ENCODE results near the gene GOLGA1. TPM values are rescaled to one million over a fixed set of nuclear protein-coding genes. Genes with fewer than 3 reads are reported as not detected.

GOLGA1 gene
- total and polyA plus RNA-seq, 10 of the 15 experiments (the other 5 are each of a cell fraction or from before 2014, with no cell fraction given), result 2.9 to 14.1 (median 8.1) TPM

- Histone ChIP-seq H3K4me2 (ENCODE audit: control insufficient read depth, insufficient read depth) (no peak overlapping the region; the same call in 1 of the 2 replicates), H4K20me1 (ENCODE audit: control insufficient read depth, insufficient read depth) (no peaks in the 10 kb centered on the region), H3K4me1 (ENCODE audit: control insufficient read depth, insufficient read depth, low read length) (peaks cover 4% of the 10 kb centered on the region; the same call in 1 of the 2 replicates), H3K27me3 (replicated peaks in 1 of 2; ENCODE audit: control insufficient read depth in 2 of 2, insufficient read depth in 2 of 2, low read length in 1 of 2) (no peaks in the 10 kb centered on the region), H2AFZ (ENCODE audit: control insufficient read depth, low read depth, low read length) (no peak overlapping the region), H3K9me3 (replicated peaks; ENCODE audit: control insufficient read depth, insufficient read depth, low read length) (no peaks in the 10 kb centered on the region), H3K79me2 (ENCODE audit: control insufficient read depth, insufficient read depth, low read length) (no peaks in the 10 kb centered on the region), H3K27ac (ENCODE audit: control insufficient read depth, insufficient read depth) (no peak overlapping the region; the same call in 1 of the 2 replicates), H3K4me3 (no peak overlapping the region), H3K9ac (ENCODE audit: control insufficient read depth, insufficient read depth, low read length) (no peak overlapping the region), H3K36me3 (ENCODE audit: control insufficient read depth in 2 of 2, insufficient read depth in 2 of 2, low read length in 1 of 2) (no peaks in the 10 kb centered on the region)
- DNase-seq (ENCODE audit: low read depth, low spot score) (no peak), ATAC-seq (peak; percentile 54; the same call in 2 of the 3 replicates), FAIRE-seq (no peak)
- RAD21 ChIA-PET (ENCODE audit: unreplicated experiment), result no interaction called here
- in situ Hi-C loops (cut with MboI), result no loop called here
- 28% methylated on average over 3 of the region's 3 CpGs for WGBS (ENCODE audit: insufficient coverage, insufficient replicate concordance, low lambda C conversion rate, missing lambda C conversion rate)
- TF ChIP-seq HCFC1 (IDR thresholded peaks at IDR 0.05; ENCODE audit: low read length), result no peak
- peak; percentile 17; the same call in 1 of the 2 replicates for TF ChIP-seq SPI1 (IDR thresholded peaks at IDR 0.05; ENCODE audit: borderline replicate concordance, insufficient read depth, low read depth, low read length)
- no peak for TF ChIP-seq ETV6 (conservative IDR thresholded peaks at IDR 0.05 in 1 of 2, IDR thresholded peaks at IDR 0.05 in 1 of 2; ENCODE audit: borderline replicate concordance in 1 of 2, low read depth in 1 of 2)
- TF ChIP-seq FOXM1 (IDR thresholded peaks at IDR 0.05; ENCODE audit: low read depth, low read length), result no peak
- SMC1A ChIA-PET (ENCODE audit: uncharacterized antibody, unreplicated experiment), result interaction anchor here (0.5 to 2.1 kb wide), 7 partner anchors 9 to 194 kb away, joined by 3 to 6 read pairs (median 3); no protein-coding TSS in a partner anchor
- intact Hi-C loops (cut with micrococcal nuclease; ENCODE audit: unreplicated experiment), result no loop called here
- POLR2A ChIA-PET, result interaction anchor here (0.7 to 1.2 kb wide), 2 partner anchors 18 to 293 kb away, joined by 3 to 6 read pairs; no protein-coding TSS in a partner anchor
- CTCF ChIA-PET, result interaction anchor here (0.7 to 1.3 kb wide), 3 partner anchors 17 to 115 kb away, joined by 3 read pairs; no protein-coding TSS in a partner anchor
- no TSS peak for BruUV-seq (replicated peaks)
Observed at GRCh38 chr9:124950050-124950718, 9.3 kb upstream of the GOLGA1 start.

GRCh38 chr9:124949387-124949786 lies 8.5 kb upstream of the GOLGA1 start:
- TF ChIP-seq RCOR1 (conservative IDR thresholded peaks at IDR 0.05; ENCODE audit: low read depth, low read length), result no peak
- no peaks in the 10 kb centered on the region for H4K20me1 ChIP-seq (ENCODE audit: control insufficient read depth, insufficient read depth)
- no TSS peak for BruUV-seq (replicated peaks)
- H3K27ac ChIP-seq (ENCODE audit: control insufficient read depth, insufficient read depth), result no peak overlapping the region
- POLR2A ChIA-PET, result interaction anchor here (1.2 kb wide), 1 partner anchor 294 kb away, joined by 3 read pairs; no protein-coding TSS in a partner anchor
- no peak overlapping the region for H3K9ac ChIP-seq (ENCODE audit: control insufficient read depth, insufficient read depth, low read length)
- no peak for DNase-seq (ENCODE audit: low read depth, low spot score)
- H3K27me3 ChIP-seq (replicated peaks in 1 of 2; ENCODE audit: control insufficient read depth in 2 of 2, insufficient read depth in 2 of 2, low read length in 1 of 2), result no peaks in the 10 kb centered on the region
- H3K9me3 ChIP-seq (replicated peaks; ENCODE audit: control insufficient read depth, insufficient read depth, low read length), result no peaks in the 10 kb centered on the region
- SMC1A ChIA-PET (ENCODE audit: uncharacterized antibody, unreplicated experiment), result interaction anchor here (0.8 to 1.1 kb wide), 2 partner anchors 16 to 17 kb away, joined by 3 read pairs; no protein-coding TSS in a partner anchor
- no peak overlapping the region for H3K4me2 ChIP-seq (ENCODE audit: control insufficient read depth, insufficient read depth)
- CTCF ChIA-PET, result interaction anchor here (1.2 kb wide), 1 partner anchor 97 kb away, joined by 3 read pairs; no protein-coding TSS in a partner anchor
- H3K36me3 ChIP-seq (ENCODE audit: control insufficient read depth in 2 of 2, insufficient read depth in 2 of 2, low read length in 1 of 2), result no peaks in the 10 kb centered on the region
- in situ Hi-C loops (cut with MboI), result no loop called here
- no peak for ATAC-seq
- RAD21 ChIA-PET (ENCODE audit: unreplicated experiment), result no interaction called here
- peaks cover 4% of the 10 kb centered on the region; the same call in 1 of the 2 replicates for H3K4me1 ChIP-seq (ENCODE audit: control insufficient read depth, insufficient read depth, low read length)
- H2AFZ ChIP-seq (ENCODE audit: control insufficient read depth, low read depth, low read length), result no peak overlapping the region
- no peak overlapping the region for H3K4me3 ChIP-seq
- intact Hi-C loops (cut with micrococcal nuclease; ENCODE audit: unreplicated experiment), result no loop called here
- no peak for FAIRE-seq
- 90% methylated on average over 2 of the region's 2 CpGs for WGBS (ENCODE audit: insufficient coverage, insufficient replicate concordance, low lambda C conversion rate, missing lambda C conversion rate)
- no peaks in the 10 kb centered on the region for H3K79me2 ChIP-seq (ENCODE audit: control insufficient read depth, insufficient read depth, low read length)
